H1 (cell line): ENCODE measurements around the gene LHFPL3. TPM values are rescaled to one million over a fixed set of nuclear protein-coding genes. Genes with fewer than 3 reads are reported as not detected.
A peak's percentile ranks its signal among the peaks of the same experiment; 100 is the strongest.

Source experiments
- CTCF ChIA-PET: fragments of 300-600 bp; sonication (Branson Sonifier 250); formaldehyde crosslinking; loops from one replicate; lab custom pipeline; 2021; ENCODE audit not compliant: partially characterized antibody; lab: Charles Lee
- POLR2A ChIA-PET: fragments of 300-600 bp; sonication (Branson Sonifier 250); formaldehyde crosslinking; loops from one replicate; lab custom pipeline; 2021; ENCODE audit warnings: inconsistent platforms; ENCODE audit not compliant: partially characterized antibody; lab: Charles Lee
- DNase-seq, 2 experiments: peaks; one replicate each; pipeline versions ENCODE4 v3.0.0 to v3.0.0-alpha.2; 2010 to 2022; ENCODE audit warnings: low spot score in 2 of 2, low read depth in 1 of 2, mixed read lengths in 1 of 2
- FAIRE-seq: peaks from 2 replicates; lab custom pipeline; 2011; peaks lifted over from hg19 to GRCh38; lab: Jason Lieb, UNC
- H2AFZ ChIP-seq: 2 replicates; pipeline ENCODE4 v1.8.1; 2012; ENCODE audit warnings: low read length, inconsistent platforms
- H2AK5ac ChIP-seq: 2 replicates; pipeline ENCODE4 v1.6.1; 2013; ENCODE audit warnings: low read depth, low read length
- H2BK120ac ChIP-seq: replicated peaks from 2 replicates; pipeline ENCODE3; 2013; ENCODE audit warnings: low read depth, low read length, inconsistent platforms
- H2BK12ac ChIP-seq: 2 replicates; pipeline ENCODE4 v1.6.1; 2013; ENCODE audit warnings: low read depth, low read length
- H2BK15ac ChIP-seq: 2 replicates; pipeline ENCODE4 v1.6.1; 2013; ENCODE audit warnings: low read length
- H2BK20ac ChIP-seq: 2 replicates; pipeline ENCODE4 v1.6.1; 2013; ENCODE audit warnings: low read length
- H2BK5ac ChIP-seq: 2 replicates; pipeline ENCODE4 v1.6.1; 2013; ENCODE audit warnings: low read depth, low read length
- H3K14ac ChIP-seq: 2 replicates; pipeline ENCODE4 v1.6.1; 2013; ENCODE audit warnings: inconsistent platforms; ENCODE audit not compliant: insufficient read length
- H3K18ac ChIP-seq: 2 replicates; pipeline ENCODE4 v1.6.1; 2013; ENCODE audit warnings: low read length; ENCODE audit errors: extremely low read depth
- H3K23ac ChIP-seq: 2 replicates; pipeline ENCODE4 v1.6.1; 2013; ENCODE audit warnings: inconsistent platforms; ENCODE audit not compliant: insufficient read length
- H3K23me2 ChIP-seq: 2 replicates; pipeline ENCODE4 v1.6.1; 2013; ENCODE audit warnings: low read depth, low read length
- H3K27ac ChIP-seq: 2 replicates; pipeline ENCODE4 v1.6.1; 2011; ENCODE audit warnings: low read depth, low read length, inconsistent platforms
- H3K27me3 ChIP-seq, 4 experiments: replicated peaks in 1 of 4; 1 replicate in 1 of 4; 2 replicates in 3 of 4; pipeline versions ENCODE4 v1.6.1 to v1.8.1; 2011 to 2013; ENCODE audit warnings: low read length in 3 of 4, mild to moderate bottlenecking in 3 of 4, inconsistent platforms in 2 of 4, mixed read lengths in 2 of 4, moderate library complexity in 1 of 4; ENCODE audit not compliant: control insufficient read depth in 3 of 4, insufficient read depth in 3 of 4; ENCODE audit errors: extremely low read depth in 1 of 4
- H3K36me3 ChIP-seq, 4 experiments: 2 replicates each; pipeline versions ENCODE4 v1.6.1 to v1.8.1; 2011 to 2013; ENCODE audit warnings: mild to moderate bottlenecking in 4 of 4, low read length in 3 of 4, moderate library complexity in 2 of 4, control low read depth in 1 of 4, inconsistent platforms in 1 of 4; ENCODE audit not compliant: insufficient read depth in 4 of 4, control insufficient read depth in 2 of 4
- H3K4ac ChIP-seq: replicated peaks from 2 replicates; pipeline ENCODE3; 2013; ENCODE audit warnings: low read length, low read depth, mixed read lengths, inconsistent platforms; ENCODE audit not compliant: insufficient read length
- H3K4me1 ChIP-seq, 4 experiments: replicated peaks in 1 of 4; 1 replicate in 1 of 4; 2 replicates in 3 of 4; pipeline versions ENCODE4 v1.6.1 to v1.8.1; 2011 to 2013; ENCODE audit warnings: low read length in 3 of 4, inconsistent platforms in 2 of 4, mixed read lengths in 1 of 4; ENCODE audit not compliant: insufficient read depth in 4 of 4, control insufficient read depth in 3 of 4
- H3K4me2 ChIP-seq, 2 experiments: 2 replicates each; pipeline versions ENCODE4 v1.6.1 to v1.8.1; 2011 to 2013; ENCODE audit warnings: low read depth in 2 of 2, low read length in 2 of 2, control low read depth in 1 of 2, inconsistent platforms in 1 of 2, mild to moderate bottlenecking in 1 of 2; ENCODE audit not compliant: insufficient read depth in 1 of 2
- H3K4me3 ChIP-seq, 4 experiments: fragments of 200-600, 300-600 bp in 1 of 4; sonication (generic), shearing (Covaris generic), sonication (Bioruptor Twin) in 1 of 4; 2 replicates each; pipeline versions ENCODE4 v1.5.1 to v1.8.1; 2011 to 2016; ENCODE audit warnings: low read length in 4 of 4, low read depth in 3 of 4, control low read depth in 2 of 4, inconsistent platforms in 2 of 4, mild to moderate bottlenecking in 2 of 4, mixed read lengths in 1 of 4, moderate library complexity in 1 of 4; ENCODE audit not compliant: insufficient read depth in 2 of 4; ENCODE audit errors: extremely low read depth in 1 of 4
- H3K56ac ChIP-seq: replicated peaks from 2 replicates; pipeline ENCODE3; 2013; ENCODE audit warnings: low read depth, mild to moderate bottlenecking, mixed read lengths, low read length, inconsistent platforms; ENCODE audit not compliant: insufficient read length
- H3K79me1 ChIP-seq: 2 replicates; pipeline ENCODE4 v1.6.1; 2013; ENCODE audit warnings: low read depth, low read length, control low read depth
- H3K79me2 ChIP-seq, 2 experiments: 2 replicates each; pipeline versions ENCODE4 v1.6.1 to v1.8.1; 2012 to 2013; ENCODE audit warnings: low read length in 2 of 2, mild to moderate bottlenecking in 2 of 2, inconsistent platforms in 1 of 2; ENCODE audit not compliant: insufficient read depth in 2 of 2, control insufficient read depth in 1 of 2
- H3K9ac ChIP-seq, 4 experiments: replicated peaks in 1 of 4; 1 replicate in 1 of 4; 2 replicates in 3 of 4; pipeline versions ENCODE4 v1.6.1 to v1.8.1; 2011 to 2013; ENCODE audit warnings: low read depth in 3 of 4, low read length in 3 of 4, control low read depth in 2 of 4, mild to moderate bottlenecking in 2 of 4, moderate library complexity in 2 of 4, inconsistent platforms in 1 of 4; ENCODE audit errors: extremely low read depth in 1 of 4
- H3K9me3 ChIP-seq, 2 experiments: 2 replicates each; pipeline versions ENCODE4 v1.6.1 to v1.8.1; 2012 to 2013; ENCODE audit warnings: mild to moderate bottlenecking in 2 of 2, moderate library complexity in 2 of 2, control low read depth in 1 of 2, inconsistent platforms in 1 of 2, low read depth in 1 of 2, low read length in 1 of 2, mixed read lengths in 1 of 2; ENCODE audit not compliant: insufficient read depth in 2 of 2
- H4K20me1 ChIP-seq, 2 experiments: replicated peaks in 1 of 2; 2 replicates each; pipeline versions ENCODE3 to v1.8.1; 2011 to 2013; ENCODE audit warnings: inconsistent platforms in 2 of 2, low read length in 2 of 2, mild to moderate bottlenecking in 1 of 2; ENCODE audit not compliant: insufficient read depth in 2 of 2, control insufficient read depth in 1 of 2
- H4K5ac ChIP-seq: 2 replicates; pipeline ENCODE4 v1.6.1; 2013; ENCODE audit warnings: low read length, low read depth, mixed read lengths, inconsistent platforms; ENCODE audit not compliant: insufficient read length
- H4K8ac ChIP-seq: 2 replicates; pipeline ENCODE4 v1.8.0; 2013; ENCODE audit warnings: mild to moderate bottlenecking, moderate library complexity, low read length, inconsistent platforms; ENCODE audit not compliant: insufficient read depth; ENCODE audit errors: extremely low read depth
- H4K91ac ChIP-seq: replicated peaks from 2 replicates; pipeline ENCODE3; 2013; ENCODE audit warnings: low read length, mixed read lengths, inconsistent platforms; ENCODE audit not compliant: insufficient read length
- ASH2L ChIP-seq: fragments of 200-600, 300-600 bp; sonication (generic); IDR thresholded peaks from one replicate; pipeline ENCODE4 v1.7.1; 2017; ENCODE audit warnings: low read length
- CTBP2 ChIP-seq: IDR thresholded peaks from 2 replicates; pipeline ENCODE4 v1.7.0; 2011; ENCODE audit warnings: borderline replicate concordance, mild to moderate bottlenecking, moderate library complexity, mixed read lengths, low read length; ENCODE audit not compliant: insufficient read depth, insufficient read length
- EZH2 ChIP-seq: fragments of 200-600 bp; sonication (generic); IDR thresholded peaks from 2 replicates; pipeline ENCODE4 v1.7.1; 2012; ENCODE audit warnings: low read depth, mild to moderate bottlenecking, moderate library complexity, low read length, inconsistent platforms; ENCODE audit not compliant: severe bottlenecking
- JUN ChIP-seq: IDR thresholded peaks from 2 replicates; pipeline ENCODE4 v1.6.1; 2011; ENCODE audit warnings: low read depth, mild to moderate bottlenecking, improper control_type of control experiment, low read length
- KDM4A ChIP-seq: IDR thresholded peaks from one replicate; pipeline ENCODE4 v1.7.1; 2012; ENCODE audit warnings: low read depth, mild to moderate bottlenecking, moderate library complexity, low read length, inconsistent platforms; ENCODE audit not compliant: severe bottlenecking
- RBBP5 ChIP-seq: IDR thresholded peaks from 2 replicates; pipeline ENCODE4 v1.7.1; 2012; ENCODE audit warnings: low read depth, mild to moderate bottlenecking, inconsistent platforms, low read length, moderate library complexity, borderline replicate concordance
- SUZ12 ChIP-seq: fragments of 200-600 bp; sonication (generic); IDR thresholded peaks from 2 replicates; pipeline ENCODE4 v1.6.1; 2012; ENCODE audit warnings: mild to moderate bottlenecking, inconsistent platforms, low read length, moderate library complexity, mixed read lengths
- WGBS, 2 experiments: shearing (Covaris generic) in 1 of 2; methylation state at CpG; one replicate each; pipeline versions ENCODE4 v1.1.6 to v1.1.7; 2013 to 2015; ENCODE audit warnings: low lambda C conversion rate in 2 of 2, mixed read lengths in 2 of 2, inconsistent platforms in 1 of 2, low coverage in 1 of 2, missing lambda C conversion rate in 1 of 2; ENCODE audit not compliant: insufficient replicate concordance in 2 of 2, insufficient coverage in 1 of 2, insufficient read length in 1 of 2; ENCODE audit errors: extremely low coverage in 1 of 2, missing lambda C conversion rate in 1 of 2; 5-methylcytosine and 5-hydroxymethylcytosine counted together
- polyA plus RNA-seq, 7 experiments: library from polyadenylated mRNA; depleted of rRNA in 3 of 7; stranded (reverse) in 5 of 7; unstranded in 2 of 7; fragments of >200 nt in 5 of 7; fragments of 200-250 nt in 2 of 7; gene quantifications; 1 replicate in 5 of 7; 2 replicates in 1 of 7; 4 replicates in 1 of 7; pipeline versions ENCODE4 v1.2.1 to v1.2.3, GENCODE V29; 2011 to 2013; ENCODE audit warnings: missing spikeins in 2 of 7, mixed read lengths in 2 of 7
- total RNA-seq: library from RNA; stranded (reverse); fragmentation: NEBNext Ultra II Directional; extraction: Animal tissue kit (Norgen Biotek cat#: 25700); gene quantifications from 2 replicates; pipeline ENCODE4 v1.2.1, GENCODE V29; 2021

LHFPL3 gene
- total and polyA plus RNA-seq, 2 of the 8 experiments (the other 6 are each of a cell fraction or from before 2014, with no cell fraction given): 0.24 to 0.50 TPM

GRCh38 chr7:104328970-104329825 lies 795 bp downstream of the LHFPL3 start:
- 0 out of 2 replicates have a peak, but pooled peaks have one; percentile 7 for TF ChIP-seq RBBP5
- peak; percentile 52 for TF ChIP-seq KDM4A
- TF ChIP-seq JUN: no peak
- peak; percentile 63 for TF ChIP-seq EZH2
- no peak for TF ChIP-seq CTBP2
- peak; percentile 75 for TF ChIP-seq SUZ12
- peak; percentile 97 for TF ChIP-seq ASH2L
- H3K27ac ChIP-seq: no peak overlapping the region
- H2BK15ac ChIP-seq: no peak overlapping the region
- H4K8ac ChIP-seq: peak overlapping the region; percentile 66
- peak overlapping the region; percentile 90; the same call in 1 of the 2 replicates for H2AFZ ChIP-seq
- no peak overlapping the region for H2BK5ac ChIP-seq
- H3K23me2 ChIP-seq: peaks cover 15% of the 10 kb centered on the region
- H4K5ac ChIP-seq: no peak overlapping the region
- no peaks in the 10 kb centered on the region for H3K79me1 ChIP-seq
- peaks cover 0 to 1% of the 10 kb centered on the region in 2 experiments for H4K20me1 ChIP-seq
- no peak overlapping the region for H2BK12ac ChIP-seq
- ChIA-PET POLR2A (no interaction called here), CTCF (interaction anchor here (0.9 to 1.8 kb wide), 6 partner anchors 11 to 517 kb away, joined by 3 to 7 read pairs (median 4); no protein-coding TSS in a partner anchor)
- no peak overlapping the region for H4K91ac ChIP-seq
- H3K18ac ChIP-seq: no peak overlapping the region; the same call in 1 of the 2 replicates
- no peak overlapping the region for H3K23ac ChIP-seq
- H3K27me3 ChIP-seq: peaks cover 29 to 56% (median 42%) of the 10 kb centered on the region in 4 experiments
- no peaks in the 10 kb centered on the region for H3K9me3 ChIP-seq
- H2BK20ac ChIP-seq: no peak overlapping the region
- H3K36me3 ChIP-seq: no peaks in the 10 kb centered on the region
- no peak overlapping the region for H3K14ac ChIP-seq
- H3K9ac ChIP-seq: no peak overlapping the region
- H2BK120ac ChIP-seq: no peak overlapping the region
- 3% methylated on average over 39 of the region's 59 CpGs; no CpG with 5 or more reads in 1 of the 2 experiments for WGBS, 2 experiments
- H3K4me2 ChIP-seq: peak overlapping the region; percentile 84 to 89
- peak overlapping the region; percentile 55 to 72 (median 57) for H3K4me3 ChIP-seq
- DNase-seq (peak in 1 of 2 experiments; percentile 67), FAIRE-seq (no peak)
- peaks cover 0 to 6% (median 0%) of the 10 kb centered on the region in 4 experiments; a peak in 4 of 7 replicates for H3K4me1 ChIP-seq
- no peak overlapping the region for H3K4ac ChIP-seq
- H3K56ac ChIP-seq: no peak overlapping the region
- no peak overlapping the region for H2AK5ac ChIP-seq
- no peaks in the 10 kb centered on the region for H3K79me2 ChIP-seq
